Astrocyte (in vitro differentiated cells and primary cell): ENCODE measurements around the gene RPRML. TPM values are rescaled to one million over a fixed set of nuclear protein-coding genes. Genes with fewer than 3 reads are reported as not detected.

Experiments
- DNase-seq: peaks from one replicate; pipeline ENCODE4 v3.0.0-alpha.2; 2010; ENCODE audit warnings: low read depth
- FAIRE-seq: peaks from 2 replicates; lab custom pipeline; 2011; peaks lifted over from hg19 to GRCh38; lab: Jason Lieb, UNC
- H2AFZ ChIP-seq: 2 replicates; pipeline ENCODE4 v1.6.0; 2012; ENCODE audit warnings: low read depth, low read length, inconsistent platforms
- H3K27ac ChIP-seq: 2 replicates; pipeline ENCODE4 v1.5.1; 2011; ENCODE audit warnings: low read depth, low read length, inconsistent platforms
- H3K27me3 ChIP-seq: 2 replicates; pipeline ENCODE4 v1.6.0; 2011; ENCODE audit warnings: low read length, inconsistent platforms; ENCODE audit not compliant: insufficient read depth
- H3K36me3 ChIP-seq: 2 replicates; pipeline ENCODE4 v1.5.1; 2011; ENCODE audit warnings: low read length, inconsistent platforms; ENCODE audit not compliant: insufficient read depth
- H3K4me1 ChIP-seq: 2 replicates; pipeline ENCODE4 v1.5.1; 2011; ENCODE audit warnings: low read length, inconsistent platforms; ENCODE audit not compliant: insufficient read depth
- H3K4me2 ChIP-seq: 2 replicates; pipeline ENCODE4 v1.6.0; 2012; ENCODE audit warnings: low read length, inconsistent platforms
- H3K4me3 ChIP-seq: 2 replicates; pipeline ENCODE4 v1.5.1; 2011; ENCODE audit warnings: low read depth, mild to moderate bottlenecking, low read length, inconsistent platforms; ENCODE audit not compliant: insufficient read depth
- H3K79me2 ChIP-seq: 2 replicates; pipeline ENCODE4 v1.6.0; 2012; ENCODE audit warnings: mild to moderate bottlenecking, low read length, inconsistent platforms; ENCODE audit not compliant: insufficient read depth
- H3K9ac ChIP-seq: 2 replicates; pipeline ENCODE4 v1.6.0; 2012; ENCODE audit warnings: mild to moderate bottlenecking, low read length, inconsistent platforms
- H3K9me3 ChIP-seq: 2 replicates; pipeline ENCODE4 v1.5.1; 2012; ENCODE audit warnings: low read depth, mild to moderate bottlenecking, low read length, inconsistent platforms; ENCODE audit not compliant: insufficient read depth
- H4K20me1 ChIP-seq: 2 replicates; pipeline ENCODE4 v1.6.0; 2012; ENCODE audit warnings: low read length, inconsistent platforms; ENCODE audit not compliant: insufficient read depth
- H3K27ac Mint-ChIP-seq: one replicate; pipeline ENCODE4 v1.8.0; 2021; ENCODE audit warnings: mild to moderate bottlenecking, mixed read lengths; ENCODE audit not compliant: unreplicated experiment
- H3K27me3 Mint-ChIP-seq: one replicate; pipeline ENCODE4 v1.8.0; 2021; ENCODE audit warnings: low read depth, mixed read lengths; ENCODE audit not compliant: unreplicated experiment
- H3K36me3 Mint-ChIP-seq: one replicate; pipeline ENCODE4 v1.8.0; 2021; ENCODE audit warnings: low read depth, mixed read lengths; ENCODE audit not compliant: unreplicated experiment
- H3K4me1 Mint-ChIP-seq: one replicate; pipeline ENCODE4 v1.8.0; 2021; ENCODE audit warnings: low read depth, mixed read lengths; ENCODE audit not compliant: unreplicated experiment
- H3K4me3 Mint-ChIP-seq: one replicate; pipeline ENCODE4 v1.8.0; 2021; ENCODE audit warnings: mild to moderate bottlenecking, moderate library complexity, mixed read lengths; ENCODE audit not compliant: unreplicated experiment
- H3K9me3 Mint-ChIP-seq: one replicate; pipeline ENCODE4 v1.8.0; 2021; ENCODE audit warnings: mild to moderate bottlenecking, mixed read lengths; ENCODE audit not compliant: unreplicated experiment
- CTCF ChIP-seq: IDR thresholded peaks from 2 replicates; pipeline ENCODE4 v1.5.1; 2011; ENCODE audit warnings: low read depth, mild to moderate bottlenecking, inconsistent platforms, low read length, moderate library complexity; ENCODE audit not compliant: insufficient read depth
- EZH2 ChIP-seq: IDR thresholded peaks from 2 replicates; pipeline ENCODE4 v1.6.1; 2012; ENCODE audit warnings: mild to moderate bottlenecking, low read length, inconsistent platforms; ENCODE audit not compliant: insufficient read depth
- total RNA-seq: library from RNA; stranded (reverse); gene quantifications from 2 replicates; pipeline ENCODE4 v1.2.1, GENCODE V29; 2021

RPRML gene
- total RNA-seq, 1 donor from 2014 or later: not detected

GRCh38 chr17:46986366-46986765 is 7.3 kb upstream of the RPRML start:
- no peak overlapping the region for H3K27ac ChIP-seq
- no peak overlapping the region for H3K4me2 ChIP-seq
- Mint-ChIP-seq H3K36me3 (peaks cover 2% of the 10 kb centered on the region), H3K4me1 (no peaks in the 10 kb centered on the region), H3K27me3 (peaks cover 68% of the 10 kb centered on the region), H3K4me3 (no peak overlapping the region), H3K27ac (no peak overlapping the region), H3K9me3 (peaks cover 9% of the 10 kb centered on the region)
- no peak overlapping the region for H3K9ac ChIP-seq
- H3K79me2 ChIP-seq: no peaks in the 10 kb centered on the region
- H3K9me3 ChIP-seq: peaks cover 2% of the 10 kb centered on the region
- H3K4me3 ChIP-seq: no peak overlapping the region
- peaks cover 4% of the 10 kb centered on the region for H3K27me3 ChIP-seq
- H2AFZ ChIP-seq: no peak overlapping the region
- FAIRE-seq (no peak), DNase-seq (no peak)
- H3K36me3 ChIP-seq: no peaks in the 10 kb centered on the region
- no peaks in the 10 kb centered on the region for H3K4me1 ChIP-seq
- TF ChIP-seq CTCF (no peak), EZH2 (no peak)
- H4K20me1 ChIP-seq: no peaks in the 10 kb centered on the region

- Histone ChIP-seq H3K9me3 (peaks cover 2% of the 10 kb centered on the region), H3K36me3 (no peaks in the 10 kb centered on the region), H3K9ac (no peak overlapping the region), H3K4me2 (no peak overlapping the region), H3K27ac (no peak overlapping the region), H3K79me2 (no peaks in the 10 kb centered on the region), H3K4me1 (no peaks in the 10 kb centered on the region), H3K27me3 (peaks cover 12% of the 10 kb centered on the region), H4K20me1 (no peaks in the 10 kb centered on the region), H2AFZ (no peak overlapping the region), H3K4me3 (no peak overlapping the region)
- peaks cover 8% of the 10 kb centered on the region for H3K9me3 Mint-ChIP-seq
- peaks cover 2% of the 10 kb centered on the region for H3K36me3 Mint-ChIP-seq
- H3K4me1 Mint-ChIP-seq: no peaks in the 10 kb centered on the region
- no peak for DNase-seq
- H3K27me3 Mint-ChIP-seq: peaks cover 67% of the 10 kb centered on the region
- no peak for FAIRE-seq
- H3K4me3 Mint-ChIP-seq: no peak overlapping the region
- TF ChIP-seq EZH2 (no peak), CTCF (no peak)
- no peak overlapping the region for H3K27ac Mint-ChIP-seq
Measured at GRCh38 chr17:46984892-46985291, 5.8 kb upstream of the RPRML start.

- Histone ChIP-seq H3K4me3 (no peak overlapping the region), H3K27ac (no peak overlapping the region), H3K36me3 (no peaks in the 10 kb centered on the region), H2AFZ (no peak overlapping the region), H3K79me2 (no peaks in the 10 kb centered on the region), H3K27me3 (peaks cover 17% of the 10 kb centered on the region), H3K4me2 (no peak overlapping the region), H4K20me1 (no peaks in the 10 kb centered on the region), H3K9ac (no peak overlapping the region), H3K4me1 (peaks cover 1% of the 10 kb centered on the region), H3K9me3 (peaks cover 2% of the 10 kb centered on the region)
- Mint-ChIP-seq H3K4me1 (no peaks in the 10 kb centered on the region), H3K36me3 (peaks cover 2% of the 10 kb centered on the region), H3K9me3 (peaks cover 7% of the 10 kb centered on the region), H3K4me3 (no peak overlapping the region), H3K27me3 (peaks cover 63% of the 10 kb centered on the region), H3K27ac (no peak overlapping the region)
- DNase-seq (no peak), FAIRE-seq (no peak)
- TF ChIP-seq EZH2 (no peak), CTCF (no peak)
Measured at GRCh38 chr17:46984341-46984740, 5.3 kb upstream of the RPRML start.
